ENCODE data around the gene PRSS22.

DNA sequence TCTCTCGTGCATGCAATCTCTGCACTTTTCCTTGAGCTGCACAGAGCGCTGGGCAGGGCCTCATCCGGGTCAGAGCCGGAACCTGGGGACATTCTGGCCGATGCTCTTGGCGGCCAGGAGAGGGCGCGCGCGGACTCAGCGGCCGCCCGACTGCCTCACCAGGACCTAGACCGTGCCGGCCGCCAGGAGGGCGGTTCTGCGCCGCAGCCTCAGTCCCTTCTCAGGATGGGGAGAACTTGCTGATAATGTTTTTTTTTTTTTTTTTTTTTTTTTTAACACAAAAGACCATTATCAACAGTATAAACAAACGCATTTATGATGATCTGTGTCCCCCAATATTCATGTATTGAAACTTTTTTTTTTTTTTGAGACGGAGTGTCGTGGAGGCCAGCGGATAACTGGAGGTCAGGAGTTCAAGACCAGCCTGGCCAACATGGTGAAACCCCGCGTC, 17.0 kb upstream of the PRSS22 start:
- TF ChIP-seq POLR2AphosphoS5 (IDR thresholded peaks at IDR 0.05) (no peak), CTCF (IDR thresholded peaks at IDR 0.05; ENCODE audit: poor library complexity, severe bottlenecking) (peak; percentile 71)
